Measurements from ENCODE around the gene HSPA6. TPM values are rescaled to one million over a fixed set of nuclear protein-coding genes. Genes with fewer than 3 reads are reported as not detected.

HSPA6 gene
- total RNA-seq, 4 donors from 2014 or later: 1.3 to 4.2 (median 3.2) TPM

GRCh38 chr1:161492827-161493226, 31.5 kb upstream of the HSPA6 start:
- DNase-seq: no peak
- H3K4me3 ChIP-seq: no peak overlapping the region
- H3K9me3 ChIP-seq: no peaks in the 10 kb centered on the region
- 47 to 71% methylated on average over 2 of the region's 2 CpGs for WGBS, 2 donors
- peaks cover 0 to 1% (median 0%) of the 10 kb centered on the region in 3 donors for H3K4me1 ChIP-seq
- TF ChIP-seq CTCF (IDR thresholded peaks at IDR 0.05) (no peak), POLR2A (IDR thresholded peaks at IDR 0.05) (no peak)
- H3K27me3 ChIP-seq: peaks cover 0 to 74% (median 1%) of the 10 kb centered on the region in 4 donors
- H3K36me3 ChIP-seq: no peaks in the 10 kb centered on the region
- no peak overlapping the region for H3K27ac ChIP-seq
- intact Hi-C loops (cut with DNase I): no loop called here

- Histone ChIP-seq H3K27ac (no peak overlapping the region), H3K4me3 (no peak overlapping the region), H3K4me1 (no peaks in the 10 kb centered on the region), H3K36me3 (no peaks in the 10 kb centered on the region), H3K9me3 (no peaks in the 10 kb centered on the region), H3K27me3 (peaks cover 0 to 72% (median 1%) of the 10 kb centered on the region in 4 donors)
- DNase-seq: no peak
- intact Hi-C loops (cut with DNase I): no loop called here
- WGBS, 2 donors: 42 to 52% methylated on average over 3 of the region's 3 CpGs
- no peak for TF ChIP-seq POLR2A (IDR thresholded peaks at IDR 0.05)
Observed at GRCh38 chr1:161494091-161494735, 30.1 kb upstream of the HSPA6 start.

- H3K9me3 ChIP-seq: no peaks in the 10 kb centered on the region
- TF ChIP-seq POLR2A (IDR thresholded peaks at IDR 0.05): no peak
- no peak for TF ChIP-seq CTCF (IDR thresholded peaks at IDR 0.05)
- intact Hi-C loops (cut with DNase I): no loop called here
Observed at GRCh38 chr1:161495490-161495889, 28.9 kb upstream of the HSPA6 start.

GRCh38 chr1:161497961-161498360, 26.4 kb upstream of the HSPA6 start:
- H3K27ac ChIP-seq: no peak overlapping the region
- no peak overlapping the region for H3K4me3 ChIP-seq
- no peak for TF ChIP-seq CTCF (IDR thresholded peaks at IDR 0.05)
- TF ChIP-seq POLR2A (IDR thresholded peaks at IDR 0.05): no peak
- H3K9me3 ChIP-seq: no peaks in the 10 kb centered on the region
- no peak for DNase-seq
- no peaks in the 10 kb centered on the region for H3K36me3 ChIP-seq
- H3K27me3 ChIP-seq: peaks cover 0 to 57% (median 0%) of the 10 kb centered on the region in 4 donors
- H3K4me1 ChIP-seq: no peaks in the 10 kb centered on the region
- intact Hi-C loops (cut with DNase I): no loop called here
- WGBS, 2 donors: 86 to 90% methylated on average over 1 of the region's 1 CpG

More at GRCh38 chr1:161495490-161495889, 28.9 kb upstream of the HSPA6 start:
- no peak for DNase-seq
- Histone ChIP-seq H3K27me3 (peaks cover 0 to 65% (median 1%) of the 10 kb centered on the region in 4 donors), H3K36me3 (no peaks in the 10 kb centered on the region), H3K4me3 (no peak overlapping the region), H3K4me1 (no peaks in the 10 kb centered on the region), H3K27ac (no peak overlapping the region)

- H3K4me3 ChIP-seq: no peak overlapping the region
- no peaks in the 10 kb centered on the region for H3K36me3 ChIP-seq
- DNase-seq: no peak
- no peak overlapping the region for H3K27ac ChIP-seq
- 76 to 100% methylated on average over 2 of the region's 2 CpGs for WGBS, 2 donors
- TF ChIP-seq POLR2A (IDR thresholded peaks at IDR 0.05) (no peak), CTCF (IDR thresholded peaks at IDR 0.05) (no peak)
- no peaks in the 10 kb centered on the region for H3K4me1 ChIP-seq
- peaks cover 0 to 57% (median 0%) of the 10 kb centered on the region in 4 donors for H3K27me3 ChIP-seq
- intact Hi-C loops (cut with DNase I): no loop called here
- no peaks in the 10 kb centered on the region for H3K9me3 ChIP-seq
Observed at GRCh38 chr1:161498646-161499045, 25.7 kb upstream of the HSPA6 start.
